ENCODE results near the gene GFM2. TPM values are rescaled to one million over a fixed set of nuclear protein-coding genes. Genes with fewer than 3 reads are reported as not detected.
"Not testable (repeated sequence)": the region's sequence is repeated elsewhere in the genome, so short reads cannot be mapped to it uniquely, and the experiment has no call there.

GFM2 gene
- total RNA-seq, 4 donors from 2014 or later, result 10.1 to 21.9 (median 16.4) TPM

GRCh38 chr5:74798977-74799911 is 32.3 kb upstream of the GFM2 start:
- no peak for TF ChIP-seq EP300 (IDR thresholded peaks at IDR 0.05)
- no peak for TF ChIP-seq POLR2AphosphoS5 (IDR thresholded peaks at IDR 0.05)
- H3K27me3 ChIP-seq, result no peaks in the 10 kb centered on the region
- no peak overlapping the region for H3K4me3 ChIP-seq
- H3K27ac ChIP-seq, result no peak overlapping the region
- no peak for ATAC-seq
- no peaks in the 10 kb centered on the region for H3K9me3 ChIP-seq
- H3K4me1 ChIP-seq, result no peaks in the 10 kb centered on the region
- WGBS, 2 donors (ENCODE audit: low coverage in 1 of 2), result 96 to 98% methylated on average over 8 to 14 of the region's 21 CpGs
- H3K36me3 ChIP-seq, result no peaks in the 10 kb centered on the region

DNA sequence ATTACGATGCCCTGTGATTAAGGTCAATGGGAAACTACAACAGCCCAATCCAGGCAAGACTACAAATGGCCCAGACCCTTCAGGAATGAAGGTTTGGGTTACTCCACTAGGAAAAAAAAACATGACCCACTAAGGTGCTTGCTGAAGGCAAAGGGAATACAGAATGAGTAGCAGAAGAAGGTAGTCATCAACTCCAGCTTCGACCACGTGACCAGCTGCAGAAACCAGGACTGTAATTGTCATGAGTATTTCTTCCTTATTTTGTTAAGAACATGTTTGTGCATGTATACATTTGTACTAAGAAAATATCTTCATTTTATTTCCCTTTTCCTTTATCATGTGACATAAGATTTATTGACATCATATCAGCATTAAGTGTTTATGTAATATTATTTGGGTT is 24.8 kb upstream of the GFM2 start:
- not testable (repeated sequence) for H3K4me1 ChIP-seq, H3K27me3 ChIP-seq, H3K9me3 ChIP-seq, H3K36me3 ChIP-seq, H3K4me3 ChIP-seq, H3K27ac ChIP-seq, ATAC-seq
- 84 to 95% methylated on average over 2 to 3 of the region's 3 CpGs for WGBS, 2 donors (ENCODE audit: low coverage in 1 of 2)

GRCh38 chr5:74787424-74787823 is 20.5 kb upstream of the GFM2 start:
- Histone ChIP-seq H3K27ac (no peak overlapping the region), H3K27me3 (no peaks in the 10 kb centered on the region), H3K4me3 (no peak overlapping the region), H3K9me3 (no peaks in the 10 kb centered on the region), H3K4me1 (no peaks in the 10 kb centered on the region), H3K36me3 (no peaks in the 10 kb centered on the region)
- TF ChIP-seq, protein P1, sequence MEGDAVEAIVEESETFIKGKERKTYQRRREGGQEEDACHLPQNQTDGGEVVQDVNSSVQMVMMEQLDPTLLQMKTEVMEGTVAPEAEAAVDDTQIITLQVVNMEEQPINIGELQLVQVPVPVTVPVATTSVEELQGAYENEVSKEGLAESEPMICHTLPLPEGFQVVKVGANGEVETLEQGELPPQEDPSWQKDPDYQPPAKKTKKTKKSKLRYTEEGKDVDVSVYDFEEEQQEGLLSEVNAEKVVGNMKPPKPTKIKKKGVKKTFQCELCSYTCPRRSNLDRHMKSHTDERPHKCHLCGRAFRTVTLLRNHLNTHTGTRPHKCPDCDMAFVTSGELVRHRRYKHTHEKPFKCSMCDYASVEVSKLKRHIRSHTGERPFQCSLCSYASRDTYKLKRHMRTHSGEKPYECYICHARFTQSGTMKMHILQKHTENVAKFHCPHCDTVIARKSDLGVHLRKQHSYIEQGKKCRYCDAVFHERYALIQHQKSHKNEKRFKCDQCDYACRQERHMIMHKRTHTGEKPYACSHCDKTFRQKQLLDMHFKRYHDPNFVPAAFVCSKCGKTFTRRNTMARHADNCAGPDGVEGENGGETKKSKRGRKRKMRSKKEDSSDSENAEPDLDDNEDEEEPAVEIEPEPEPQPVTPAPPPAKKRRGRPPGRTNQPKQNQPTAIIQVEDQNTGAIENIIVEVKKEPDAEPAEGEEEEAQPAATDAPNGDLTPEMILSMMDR (IDR thresholded peaks at IDR 0.05), result no peak
- TF ChIP-seq EP300 (IDR thresholded peaks at IDR 0.05) (no peak), POLR2A (IDR thresholded peaks at IDR 0.05) (no peak), POLR2AphosphoS5 (IDR thresholded peaks at IDR 0.05) (no peak)
- WGBS, 2 donors (ENCODE audit: low coverage in 1 of 2), result 92 to 100% methylated on average over 4 of the region's 6 CpGs
- ATAC-seq, result no peak

DNA sequence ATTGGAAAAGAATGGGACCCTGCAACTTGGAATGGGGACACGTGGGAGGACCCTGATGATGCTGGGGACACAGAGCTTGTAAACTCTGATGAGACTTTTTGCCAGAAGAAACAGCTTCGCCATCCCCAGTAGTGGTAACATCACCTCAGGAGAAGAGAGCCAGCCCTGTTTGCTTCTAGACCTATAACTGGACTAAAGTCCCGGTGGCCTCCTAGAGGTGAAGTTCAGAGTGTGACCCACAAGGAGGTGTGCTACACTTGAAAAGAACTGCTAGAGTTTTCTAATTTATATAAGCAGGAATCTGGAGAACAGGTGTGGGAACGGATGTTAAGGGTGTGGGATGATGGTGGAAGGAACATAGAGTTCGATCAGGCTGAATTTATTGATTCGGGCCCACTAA is 19.9 kb upstream of the GFM2 start:
- no peak for ATAC-seq
- Histone ChIP-seq H3K36me3 (no peaks in the 10 kb centered on the region), H3K4me3 (no peak overlapping the region), H3K27ac (no peak overlapping the region), H3K4me1 (no peaks in the 10 kb centered on the region), H3K9me3 (no peaks in the 10 kb centered on the region), H3K27me3 (no peaks in the 10 kb centered on the region)
- TF ChIP-seq EP300 (IDR thresholded peaks at IDR 0.05), result no peak
- TF ChIP-seq, protein P1 (IDR thresholded peaks at IDR 0.05), result no peak
- TF ChIP-seq POLR2A (IDR thresholded peaks at IDR 0.05), result no peak
- TF ChIP-seq POLR2AphosphoS5 (IDR thresholded peaks at IDR 0.05), result no peak
- WGBS, 2 donors (ENCODE audit: low coverage in 1 of 2), result 94 to 95% methylated on average over 3 to 5 of the region's 6 CpGs

- 83 to 95% methylated on average over 2 of the region's 2 CpGs for WGBS, 2 donors (ENCODE audit: low coverage in 1 of 2)
- peaks cover 0 to 48% of the 10 kb centered on the region in 2 donors for H3K36me3 ChIP-seq
- H3K27ac ChIP-seq, result no peak overlapping the region
- no peaks in the 10 kb centered on the region for H3K27me3 ChIP-seq
- H3K4me3 ChIP-seq, result no peak overlapping the region
- H3K9me3 ChIP-seq, result no peaks in the 10 kb centered on the region
- TF ChIP-seq, protein P1 (IDR thresholded peaks at IDR 0.05), result no peak
- no peak for TF ChIP-seq POLR2A (IDR thresholded peaks at IDR 0.05)
- no peaks in the 10 kb centered on the region for H3K4me1 ChIP-seq
- no peak for ATAC-seq
Measured at GRCh38 chr5:74778609-74779008, 11.7 kb upstream of the GFM2 start.

- no peak for ATAC-seq
- Histone ChIP-seq H3K4me1 (peaks cover 5 to 11% (median 5%) of the 10 kb centered on the region in 3 donors), H3K27ac (no peak overlapping the region), H3K36me3 (peaks cover 0 to 87% of the 10 kb centered on the region in 2 donors), H3K4me3 (no peak overlapping the region), H3K27me3 (no peaks in the 10 kb centered on the region), H3K9me3 (no peaks in the 10 kb centered on the region)
- TF ChIP-seq EP300 (IDR thresholded peaks at IDR 0.05) (no peak), POLR2A (IDR thresholded peaks at IDR 0.05) (no peak), POLR2AphosphoS5 (IDR thresholded peaks at IDR 0.05) (no peak)
- TF ChIP-seq, protein P1 (IDR thresholded peaks at IDR 0.05), result no peak
- 70 to 77% methylated on average over 6 to 7 of the region's 7 CpGs for WGBS, 2 donors (ENCODE audit: low coverage in 1 of 2)
Measured at GRCh38 chr5:74772359-74772758, 5.4 kb upstream of the GFM2 start.

Data from gastroesophageal sphincter (tissue), 4 donors.